WTC11 (cell line): ENCODE measurements around the gene CCR3. TPM values are rescaled to one million over a fixed set of nuclear protein-coding genes. Genes with fewer than 3 reads are reported as not detected.

Experiments
- ATAC-seq: fragments of 200-7000 bp; cut with Tn5 transposase; 2 replicates; pipeline ENCODE4 v1.10.0; 2021; ENCODE audit warnings: mild to moderate bottlenecking, moderate library complexity
- CTCF ChIA-PET: fragments of 300-600 bp; sonication (Branson Sonifier 250); formaldehyde crosslinking; loops from one replicate; lab custom pipeline; 2021; ENCODE audit warnings: antibody characterized with exemption; lab: Charles Lee
- POLR2A ChIA-PET: fragments of 350-600 bp; sonication (Branson Sonifier 250); formaldehyde crosslinking; loops from one replicate; lab custom pipeline; 2021; ENCODE audit warnings: antibody characterized with exemption; lab: Charles Lee
- DNase-seq: peaks from one replicate; pipeline ENCODE4 v3.0.0; 2021; ENCODE audit warnings: low spot score
- H3K27ac Mint-ChIP-seq: 2 replicates; pipeline ENCODE4 v1.8.0; 2021; ENCODE audit warnings: mixed read lengths
- H3K27me3 Mint-ChIP-seq: 2 replicates; pipeline ENCODE4 v1.8.0; 2021; ENCODE audit warnings: low read depth, mild to moderate bottlenecking, moderate library complexity, mixed read lengths
- H3K36me3 Mint-ChIP-seq: 2 replicates; pipeline ENCODE4 v1.8.0; 2021; ENCODE audit warnings: mixed read lengths
- H3K4me1 Mint-ChIP-seq: 2 replicates; pipeline ENCODE4 v1.8.0; 2022; ENCODE audit warnings: mixed read lengths
- H3K4me3 Mint-ChIP-seq: 2 replicates; pipeline ENCODE4 v1.8.0; 2021; ENCODE audit warnings: mild to moderate bottlenecking, moderate library complexity, mixed read lengths
- H3K9me3 Mint-ChIP-seq: 2 replicates; pipeline ENCODE4 v1.8.0; 2021; ENCODE audit warnings: mixed read lengths
- ATF1 ChIP-seq: sonication (generic); formaldehyde crosslinking; IDR thresholded peaks from 2 replicates; pipeline ENCODE4 v1.8.1; 2023; ENCODE audit warnings: mild to moderate bottlenecking, moderate library complexity, missing genetic modification reagents
- ATF2 ChIP-seq: sonication (generic); formaldehyde crosslinking; IDR thresholded peaks from 2 replicates; pipeline ENCODE4 v1.8.1; 2022; ENCODE audit warnings: low read depth, missing genetic modification reagents, borderline replicate concordance
- CBFB ChIP-seq: sonication (generic); formaldehyde crosslinking; IDR thresholded peaks from 2 replicates; pipeline ENCODE4 v1.8.1; 2022; ENCODE audit warnings: mild to moderate bottlenecking, low read depth, missing genetic modification reagents
- CREB1 ChIP-seq: sonication (generic); formaldehyde crosslinking; IDR thresholded peaks from 2 replicates; pipeline ENCODE4 v1.8.0; 2023; ENCODE audit warnings: mild to moderate bottlenecking, missing genetic modification reagents
- E2F1 ChIP-seq: sonication (generic); formaldehyde crosslinking; IDR thresholded peaks from 2 replicates; pipeline ENCODE4 v1.8.0; 2022; ENCODE audit warnings: mild to moderate bottlenecking, missing genetic modification reagents
- ERG ChIP-seq: fragments of 250-450 bp; sonication (Bioruptor Pico); IDR thresholded peaks from 2 replicates; pipeline ENCODE4 v1.8.0; 2021; ENCODE audit warnings: mild to moderate bottlenecking
- FOXJ3 ChIP-seq: sonication (generic); formaldehyde crosslinking; IDR thresholded peaks from 2 replicates; pipeline ENCODE4 v1.9.0; 2021; ENCODE audit warnings: missing genetic modification reagents, mild to moderate bottlenecking, borderline replicate concordance
- GRHL2 ChIP-seq: fragments of 250-450 bp; sonication (Bioruptor Pico); IDR thresholded peaks from 2 replicates; pipeline ENCODE4 v1.8.0; 2022; ENCODE audit warnings: mild to moderate bottlenecking, moderate library complexity; ENCODE audit not compliant: insufficient replicate concordance, severe bottlenecking
- GTF2I ChIP-seq: fragments of 250-450 bp; sonication (Bioruptor Pico); conservative IDR thresholded peaks from 2 replicates; pipeline ENCODE4 v1.4.0; 2021; ENCODE audit warnings: mild to moderate bottlenecking
- MAX ChIP-seq: sonication (generic); formaldehyde crosslinking; IDR thresholded peaks from 2 replicates; pipeline ENCODE4 v1.8.0; 2022; ENCODE audit warnings: mild to moderate bottlenecking, missing genetic modification reagents
- NR1H2 ChIP-seq: sonication (generic); formaldehyde crosslinking; IDR thresholded peaks from 2 replicates; pipeline ENCODE4 v1.9.0; 2021; ENCODE audit warnings: mild to moderate bottlenecking, moderate library complexity, missing genetic modification reagents
- RORB ChIP-seq: fragments of 250-450 bp; sonication (Bioruptor Pico); IDR thresholded peaks from 2 replicates; pipeline ENCODE4 v1.9.0; 2021; ENCODE audit warnings: mild to moderate bottlenecking
- TP53 ChIP-seq: sonication (generic); formaldehyde crosslinking; IDR thresholded peaks from 2 replicates; pipeline ENCODE4 v1.8.1; 2023; ENCODE audit warnings: mild to moderate bottlenecking, missing genetic modification reagents
- USF2 ChIP-seq: sonication (generic); formaldehyde crosslinking; IDR thresholded peaks from 2 replicates; pipeline ENCODE4 v1.8.1; 2023; ENCODE audit warnings: mild to moderate bottlenecking, missing genetic modification reagents, moderate library complexity
- ZMAT4 ChIP-seq: fragments of 250-450 bp; sonication (Bioruptor Pico); IDR thresholded peaks from 2 replicates; pipeline ENCODE4 v1.9.0; 2021; ENCODE audit warnings: mild to moderate bottlenecking
- ZNF263 ChIP-seq: sonication (generic); formaldehyde crosslinking; IDR thresholded peaks from 2 replicates; pipeline ENCODE4 v1.8.1; 2022; ENCODE audit warnings: low read depth, mild to moderate bottlenecking, moderate library complexity, missing genetic modification reagents
- ZNF423 ChIP-seq: fragments of 250-450 bp; sonication (Bioruptor Pico); IDR thresholded peaks from 2 replicates; pipeline ENCODE4 v2.1.2; 2022; ENCODE audit warnings: mild to moderate bottlenecking, moderate library complexity
- ZNF512 ChIP-seq: sonication (generic); formaldehyde crosslinking; IDR thresholded peaks from 2 replicates; pipeline ENCODE4 v1.8.1; 2022; ENCODE audit warnings: missing genetic modification reagents, borderline replicate concordance
- ZSCAN18 ChIP-seq: fragments of 250-450 bp; sonication (Bioruptor Pico); IDR thresholded peaks from 2 replicates; pipeline ENCODE4 v2.1.2; 2022; ENCODE audit warnings: mild to moderate bottlenecking, moderate library complexity
- total RNA-seq: library from RNA; stranded (reverse); gene quantifications from 3 replicates; pipeline ENCODE4 v1.2.3, GENCODE V29; 2021
- TF ChIP-seq, protein P1 (sequence below): fragments of 250-450 bp; sonication (Bioruptor Pico); IDR thresholded peaks from 2 replicates; pipeline ENCODE4 v1.9.0; 2021; ENCODE audit warnings: moderate library complexity, mild to moderate bottlenecking, inconsistent platforms, borderline replicate concordance
- TF ChIP-seq, protein P2 (sequence below): fragments of 250-450 bp; sonication (Bioruptor Pico); conservative IDR thresholded peaks from 2 replicates; pipeline ENCODE4 v1.9.0; 2021; ENCODE audit warnings: mild to moderate bottlenecking

The CCR3 gene
- total RNA-seq, 1 experiment from 2014 or later, result not detected

GRCh38 chr3:46300461-46300789, 58.2 kb downstream of the CCR3 start (continued):
- TF ChIP-seq MAX (CRISPR knock-in tag) (no peak), ERG (CRISPR knock-in tag) (no peak), ZNF512 (CRISPR knock-in tag) (no peak), FOXJ3 (CRISPR knock-in tag) (no peak), CBFB (CRISPR knock-in tag) (no peak)
- TF ChIP-seq, protein P1, sequence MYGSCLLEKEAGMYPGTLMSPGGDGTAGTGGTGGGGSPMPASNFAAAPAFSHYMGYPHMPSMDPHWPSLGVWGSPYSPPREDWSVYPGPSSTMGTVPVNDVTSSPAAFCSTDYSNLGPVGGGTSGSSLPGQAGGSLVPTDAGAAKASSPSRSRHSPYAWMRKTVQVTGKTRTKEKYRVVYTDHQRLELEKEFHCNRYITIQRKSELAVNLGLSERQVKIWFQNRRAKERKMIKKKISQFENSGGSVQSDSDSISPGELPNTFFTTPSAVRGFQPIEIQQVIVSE (CRISPR knock-in tag), result no peak

- no peak for TF ChIP-seq ATF1
- no peak for TF ChIP-seq E2F1 (CRISPR knock-in tag)
- TF ChIP-seq NR1H2 (CRISPR knock-in tag), result no peak
- TF ChIP-seq ZMAT4 (CRISPR knock-in tag), result no peak
- TF ChIP-seq ATF2 (CRISPR knock-in tag), result no peak
- TF ChIP-seq GRHL2 (CRISPR knock-in tag), result no peak
- TF ChIP-seq ZSCAN18, result no peak
- TF ChIP-seq TP53 (CRISPR knock-in tag), result no peak
- TF ChIP-seq, protein P2, sequence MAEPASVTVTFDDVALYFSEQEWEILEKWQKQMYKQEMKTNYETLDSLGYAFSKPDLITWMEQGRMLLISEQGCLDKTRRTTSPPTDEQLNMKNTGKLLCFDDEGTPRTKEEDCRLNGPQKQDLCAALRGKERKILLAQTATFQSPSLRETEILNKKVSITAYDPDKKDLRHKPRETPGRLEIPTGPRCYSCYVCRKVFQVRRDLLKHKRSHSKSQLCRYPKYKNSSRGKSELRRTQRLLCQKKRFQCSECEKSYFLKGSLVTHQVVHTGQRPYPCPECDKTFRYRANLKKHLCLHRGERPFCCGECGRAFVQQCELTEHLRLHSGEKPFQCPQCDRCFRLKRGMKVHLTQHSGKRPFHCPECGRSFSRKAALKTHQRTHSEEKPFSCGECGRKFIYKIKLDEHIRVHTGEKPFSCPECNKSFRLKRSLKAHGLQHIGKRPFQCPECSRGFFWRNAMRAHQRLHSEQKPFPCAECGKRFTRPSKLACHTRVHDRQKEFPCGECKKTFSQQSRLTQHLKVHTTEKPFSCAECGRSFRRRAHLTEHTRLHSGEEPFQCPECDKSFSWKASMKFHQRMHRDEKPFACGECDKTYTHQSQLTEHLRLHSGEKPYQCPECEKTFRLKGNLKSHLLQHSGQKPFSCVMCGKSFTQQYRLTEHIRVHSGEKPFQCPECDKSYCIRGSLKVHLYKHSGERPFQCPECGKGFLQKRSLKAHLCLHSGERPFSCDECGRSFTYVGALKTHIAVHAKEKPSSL (CRISPR knock-in tag), result no peak
- no peak for TF ChIP-seq USF2 (CRISPR knock-in tag)
- TF ChIP-seq CREB1 (CRISPR knock-in tag), result no peak
- no peak for TF ChIP-seq ZNF423
- no peak for TF ChIP-seq GTF2I
- TF ChIP-seq RORB, result no peak
- TF ChIP-seq ZNF263 (CRISPR knock-in tag), result no peak
- H3K4me1 Mint-ChIP-seq, result no peaks in the 10 kb centered on the region
- CTCF ChIA-PET, result no interaction called here
- DNase-seq (no peak), ATAC-seq (no peak)
- no peaks in the 10 kb centered on the region for H3K36me3 Mint-ChIP-seq
- no peak overlapping the region for H3K27ac Mint-ChIP-seq
- POLR2A ChIA-PET, result no interaction called here
- H3K27me3 Mint-ChIP-seq, result no peaks in the 10 kb centered on the region
- no peaks in the 10 kb centered on the region for H3K9me3 Mint-ChIP-seq
- H3K4me3 Mint-ChIP-seq, result no peak overlapping the region
These were observed 59.0 kb downstream of the CCR3 start for GRCh38 chr3:46301122-46301835.
